Measurements from ENCODE around the gene EHBP1L1. TPM values are rescaled to one million over a fixed set of nuclear protein-coding genes. Genes with fewer than 3 reads are reported as not detected.

Gene EHBP1L1
- total and polyA plus RNA-seq, 2 of the 13 experiments (the other 11 are each of a cell fraction or from before 2014, with no cell fraction given), result 8.3 to 10.6 TPM

- TF ChIP-seq ZNF609 (CRISPR knock-in tag; IDR thresholded peaks at IDR 0.05; ENCODE audit: borderline replicate concordance) (no peak), LRRFIP1 (CRISPR knock-in tag; conservative IDR thresholded peaks at IDR 0.05) (no peak), KDM5B (CRISPR knock-in tag; IDR thresholded peaks at IDR 0.05; ENCODE audit: borderline replicate concordance) (no peak), FOXA3 (CRISPR knock-in tag; IDR thresholded peaks at IDR 0.05) (no peak)
- TF ChIP-seq, protein P1, sequence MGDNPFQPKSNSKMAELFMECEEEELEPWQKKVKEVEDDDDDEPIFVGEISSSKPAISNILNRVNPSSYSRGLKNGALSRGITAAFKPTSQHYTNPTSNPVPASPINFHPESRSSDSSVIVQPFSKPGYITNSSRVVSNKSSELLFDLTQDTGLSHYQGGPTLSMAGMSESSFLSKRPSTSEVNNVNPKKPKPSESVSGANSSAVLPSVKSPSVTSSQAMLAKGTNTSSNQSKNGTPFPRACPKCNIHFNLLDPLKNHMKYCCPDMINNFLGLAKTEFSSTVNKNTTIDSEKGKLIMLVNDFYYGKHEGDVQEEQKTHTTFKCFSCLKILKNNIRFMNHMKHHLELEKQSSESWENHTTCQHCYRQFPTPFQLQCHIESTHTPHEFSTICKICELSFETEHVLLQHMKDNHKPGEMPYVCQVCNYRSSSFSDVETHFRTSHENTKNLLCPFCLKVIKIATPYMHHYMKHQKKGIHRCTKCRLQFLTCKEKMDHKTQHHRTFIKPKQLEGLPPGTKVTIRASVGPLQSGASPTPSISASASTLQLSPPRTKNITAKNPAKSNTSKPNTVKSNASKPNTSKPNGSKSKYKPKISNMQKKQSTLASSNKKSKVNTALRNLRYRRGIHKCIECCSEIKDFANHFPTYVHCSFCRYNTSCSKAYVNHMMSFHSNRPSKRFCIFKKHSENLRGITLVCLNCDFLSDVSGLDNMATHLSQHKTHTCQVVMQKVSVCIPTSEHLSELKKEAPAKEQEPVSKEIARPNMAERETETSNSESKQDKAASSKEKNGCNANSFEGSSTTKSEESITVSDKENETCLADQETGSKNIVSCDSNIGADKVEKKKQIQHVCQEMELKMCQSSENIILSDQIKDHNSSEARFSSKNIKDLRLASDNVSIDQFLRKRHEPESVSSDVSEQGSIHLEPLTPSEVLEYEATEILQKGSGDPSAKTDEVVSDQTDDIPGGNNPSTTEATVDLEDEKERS (CRISPR knock-in tag; IDR thresholded peaks at IDR 0.05), result no peak
- TF ChIP-seq, protein P2, sequence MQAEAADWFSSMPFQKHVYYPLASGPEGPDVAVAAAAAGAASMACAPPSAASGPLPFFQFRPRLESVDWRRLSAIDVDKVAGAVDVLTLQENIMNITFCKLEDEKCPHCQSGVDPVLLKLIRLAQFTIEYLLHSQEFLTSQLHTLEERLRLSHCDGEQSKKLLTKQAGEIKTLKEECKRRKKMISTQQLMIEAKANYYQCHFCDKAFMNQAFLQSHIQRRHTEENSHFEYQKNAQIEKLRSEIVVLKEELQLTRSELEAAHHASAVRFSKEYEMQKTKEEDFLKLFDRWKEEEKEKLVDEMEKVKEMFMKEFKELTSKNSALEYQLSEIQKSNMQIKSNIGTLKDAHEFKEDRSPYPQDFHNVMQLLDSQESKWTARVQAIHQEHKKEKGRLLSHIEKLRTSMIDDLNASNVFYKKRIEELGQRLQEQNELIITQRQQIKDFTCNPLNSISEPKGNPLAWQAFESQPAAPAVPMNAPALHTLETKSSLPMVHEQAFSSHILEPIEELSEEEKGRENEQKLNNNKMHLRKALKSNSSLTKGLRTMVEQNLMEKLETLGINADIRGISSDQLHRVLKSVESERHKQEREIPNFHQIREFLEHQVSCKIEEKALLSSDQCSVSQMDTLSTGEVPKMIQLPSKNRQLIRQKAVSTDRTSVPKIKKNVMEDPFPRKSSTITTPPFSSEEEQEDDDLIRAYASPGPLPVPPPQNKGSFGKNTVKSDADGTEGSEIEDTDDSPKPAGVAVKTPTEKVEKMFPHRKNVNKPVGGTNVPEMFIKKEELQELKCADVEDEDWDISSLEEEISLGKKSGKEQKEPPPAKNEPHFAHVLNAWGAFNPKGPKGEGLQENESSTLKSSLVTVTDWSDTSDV (CRISPR knock-in tag; IDR thresholded peaks at IDR 0.05), result no peak
- TF ChIP-seq, protein P3, sequence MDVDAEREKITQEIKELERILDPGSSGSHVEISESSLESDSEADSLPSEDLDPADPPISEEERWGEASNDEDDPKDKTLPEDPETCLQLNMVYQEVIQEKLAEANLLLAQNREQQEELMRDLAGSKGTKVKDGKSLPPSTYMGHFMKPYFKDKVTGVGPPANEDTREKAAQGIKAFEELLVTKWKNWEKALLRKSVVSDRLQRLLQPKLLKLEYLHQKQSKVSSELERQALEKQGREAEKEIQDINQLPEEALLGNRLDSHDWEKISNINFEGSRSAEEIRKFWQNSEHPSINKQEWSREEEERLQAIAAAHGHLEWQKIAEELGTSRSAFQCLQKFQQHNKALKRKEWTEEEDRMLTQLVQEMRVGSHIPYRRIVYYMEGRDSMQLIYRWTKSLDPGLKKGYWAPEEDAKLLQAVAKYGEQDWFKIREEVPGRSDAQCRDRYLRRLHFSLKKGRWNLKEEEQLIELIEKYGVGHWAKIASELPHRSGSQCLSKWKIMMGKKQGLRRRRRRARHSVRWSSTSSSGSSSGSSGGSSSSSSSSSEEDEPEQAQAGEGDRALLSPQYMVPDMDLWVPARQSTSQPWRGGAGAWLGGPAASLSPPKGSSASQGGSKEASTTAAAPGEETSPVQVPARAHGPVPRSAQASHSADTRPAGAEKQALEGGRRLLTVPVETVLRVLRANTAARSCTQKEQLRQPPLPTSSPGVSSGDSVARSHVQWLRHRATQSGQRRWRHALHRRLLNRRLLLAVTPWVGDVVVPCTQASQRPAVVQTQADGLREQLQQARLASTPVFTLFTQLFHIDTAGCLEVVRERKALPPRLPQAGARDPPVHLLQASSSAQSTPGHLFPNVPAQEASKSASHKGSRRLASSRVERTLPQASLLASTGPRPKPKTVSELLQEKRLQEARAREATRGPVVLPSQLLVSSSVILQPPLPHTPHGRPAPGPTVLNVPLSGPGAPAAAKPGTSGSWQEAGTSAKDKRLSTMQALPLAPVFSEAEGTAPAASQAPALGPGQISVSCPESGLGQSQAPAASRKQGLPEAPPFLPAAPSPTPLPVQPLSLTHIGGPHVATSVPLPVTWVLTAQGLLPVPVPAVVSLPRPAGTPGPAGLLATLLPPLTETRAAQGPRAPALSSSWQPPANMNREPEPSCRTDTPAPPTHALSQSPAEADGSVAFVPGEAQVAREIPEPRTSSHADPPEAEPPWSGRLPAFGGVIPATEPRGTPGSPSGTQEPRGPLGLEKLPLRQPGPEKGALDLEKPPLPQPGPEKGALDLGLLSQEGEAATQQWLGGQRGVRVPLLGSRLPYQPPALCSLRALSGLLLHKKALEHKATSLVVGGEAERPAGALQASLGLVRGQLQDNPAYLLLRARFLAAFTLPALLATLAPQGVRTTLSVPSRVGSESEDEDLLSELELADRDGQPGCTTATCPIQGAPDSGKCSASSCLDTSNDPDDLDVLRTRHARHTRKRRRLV (CRISPR knock-in tag; IDR thresholded peaks at IDR 0.05), result no peak
Measured at GRCh38 chr11:65586247-65586630, 10.4 kb downstream of the EHBP1L1 start (continued).

Data from HepG2 (cell line).